Colonic mucosa (tissue), 4 donors: Measurements from ENCODE around the gene GFY. TPM values are rescaled to one million over a fixed set of nuclear protein-coding genes. Genes with fewer than 3 reads are reported as not detected.

Source experiments
- DNase-seq: peaks from one replicate; pipeline ENCODE4 v3.0.0-alpha.2; 2020
- H3K27ac ChIP-seq: fragments of 200-600 bp; one replicate; pipeline ENCODE4 v1.8.0; 2021
- H3K27me3 ChIP-seq: fragments of 200-600 bp; one replicate; pipeline ENCODE4 v1.8.0; 2021
- H3K36me3 ChIP-seq: fragments of 200-600 bp; one replicate; pipeline ENCODE4 v1.8.0; 2021
- H3K4me1 ChIP-seq: fragments of 200-600 bp; one replicate; pipeline ENCODE4 v1.8.0; 2021; ENCODE audit warnings: mild to moderate bottlenecking
- H3K4me3 ChIP-seq: fragments of 200-600 bp; one replicate; pipeline ENCODE4 v1.8.0; 2021
- H3K9ac ChIP-seq, 2 donors: one replicate each; pipeline ENCODE4 v1.7.0; 2013; ENCODE audit warnings: control low read depth in 2 of 2, low read depth in 2 of 2, low read length in 2 of 2
- H3K9me3 ChIP-seq: fragments of 200-600 bp; one replicate; pipeline ENCODE4 v1.8.0; 2021
- CTCF ChIP-seq: fragments of 200-600 bp; IDR thresholded peaks from one replicate; pipeline ENCODE4 v1.8.0; 2022; ENCODE audit warnings: antibody characterized with exemption, mild to moderate bottlenecking
- intact Hi-C: fragments of 100-400 bp; cut with DNase I; formaldehyde crosslinking; loops from one replicate; pipeline ENCODE4 v1.14.1; 2022
- total RNA-seq, 2 donors: library from RNA; stranded (reverse); fragmentation: NEBNext Ultra II Directional in 1 of 2; extraction: Animal tissue kit (Norgen Biotek cat#: 25700) in 1 of 2; gene quantifications; one replicate each; pipeline ENCODE4 v1.2.1, GENCODE V29; 2021
- donor health status: healthy.
- donor health status: DM: no; HTN: no; CAD: no.
- donor health status: DM: no; HTN: no; CAD: no.

GFY gene
- total RNA-seq, 2 donors from 2014 or later, result not detected

- DNase-seq, result peak; percentile 58
These were observed 51.0 kb downstream of the GFY start for GRCh38 chr19:49475995-49476880.

More at GRCh38 chr19:49475995-49476880, 51.0 kb downstream of the GFY start:
- Histone ChIP-seq H3K36me3 (no peaks in the 10 kb centered on the region), H3K9me3 (no peaks in the 10 kb centered on the region), H3K27ac (no peak overlapping the region), H3K27me3 (no peaks in the 10 kb centered on the region), H3K4me1 (no peaks in the 10 kb centered on the region), H3K4me3 (no peak overlapping the region), H3K9ac (peak overlapping the region in 1 of 2 donors; percentile 40)
- peak; percentile 36 for TF ChIP-seq CTCF
- intact Hi-C loops, result no loop called here

Other genes starting within 250 kb of the GFY start
- gene SLC6A16, start 100.2 kb upstream of the GFY start, total RNA-seq, result under 1 TPM; 0.17 to 0.82 TPM
- gene CD37, start 90.0 kb upstream of the GFY start, total RNA-seq, result 1 to 10 TPM; 7.4 to 8.6 TPM
- 10 to 100 TPM; 17.0 to 17.7 TPM for gene TEAD2, start 63.0 kb upstream of the GFY start, total RNA-seq
- gene DKKL1, start 61.5 kb upstream of the GFY start, total RNA-seq, result not detected
- not detected for gene KASH5, start 37.1 kb upstream of the GFY start, total RNA-seq
- not detected for gene PTH2, start 1.9 kb upstream of the GFY start, total RNA-seq
- under 1 TPM; 0.21 to 0.25 TPM for gene SLC17A7, start 16.1 kb downstream of the GFY start, total RNA-seq
- 100 to 1,000 TPM in 1 of 2 donors, 10 to 100 TPM in 1; 80.8 to 103 TPM for gene PIH1D1, start 26.4 kb downstream of the GFY start, total RNA-seq
- gene ALDH16A1, start 27.8 kb downstream of the GFY start, total RNA-seq, result 10 to 100 TPM; 22.6 to 57.9 TPM
- gene FLT3LG, start 48.8 kb downstream of the GFY start, total RNA-seq, result 1 to 10 TPM; 2.9 to 4.9 TPM
- gene RPL13A, start 62.2 kb downstream of the GFY start, total RNA-seq, result 1,000 to 10,000 TPM; 2,431 to 2,528 TPM
- gene RPS11, start 71.0 kb downstream of the GFY start, total RNA-seq, result 1,000 to 10,000 TPM; 1,734 to 1,870 TPM
- 100 to 1,000 TPM; 285 to 621 TPM for gene FCGRT, start 87.3 kb downstream of the GFY start, total RNA-seq
- 10 to 100 TPM; 16.9 to 55.1 TPM for gene RCN3, start 102.6 kb downstream of the GFY start, total RNA-seq
- gene NOSIP, start 155.2 kb downstream of the GFY start, total RNA-seq, result 10 to 100 TPM; 63.2 to 91.2 TPM
- 10 to 100 TPM; 16.2 to 20.2 TPM for gene PRRG2, start 155.9 kb downstream of the GFY start, total RNA-seq
- 10 to 100 TPM; 17.5 to 33.1 TPM for gene PRR12, start 165.8 kb downstream of the GFY start, total RNA-seq
- 10 to 100 TPM; 45.7 to 62.2 TPM for gene RRAS, start 214.8 kb downstream of the GFY start, total RNA-seq
- gene SCAF1, start 216.8 kb downstream of the GFY start, total RNA-seq, result 10 to 100 TPM; 54.2 to 85.7 TPM
- 100 to 1,000 TPM in 1 of 2 donors, 10 to 100 TPM in 1; 62.9 to 190 TPM for gene IRF3, start 240.5 kb downstream of the GFY start, total RNA-seq
- gene BCL2L12, start 240.5 kb downstream of the GFY start, total RNA-seq, result 10 to 100 TPM; 17.4 to 60.9 TPM